Muscle layer of duodenum (tissue), 2 donors: ENCODE results near the gene ANGPTL4.
"Not testable (repeated sequence)": the region's sequence is repeated elsewhere in the genome, so short reads cannot be mapped to it uniquely, and the experiment has no call there.

ENCODE experiments used
- H3K27ac ChIP-seq: one replicate; pipeline ENCODE4 v1.7.0; 2013; ENCODE audit warnings: mild to moderate bottlenecking, low read length
- H3K27me3 ChIP-seq: one replicate; pipeline ENCODE4 v1.7.0; 2013; ENCODE audit warnings: low read depth, mild to moderate bottlenecking, control low read depth, low read length
- H3K36me3 ChIP-seq, 2 donors: one replicate each; pipeline ENCODE4 v1.7.0; 2013; ENCODE audit warnings: low read length in 2 of 2, control low read depth in 1 of 2, mild to moderate bottlenecking in 1 of 2; ENCODE audit not compliant: insufficient read depth in 2 of 2, control insufficient read depth in 1 of 2
- H3K4me1 ChIP-seq, 2 donors: one replicate each; pipeline ENCODE4 v1.7.0; 2013; ENCODE audit warnings: low read length in 2 of 2, mild to moderate bottlenecking in 2 of 2, control low read depth in 1 of 2, moderate library complexity in 1 of 2; ENCODE audit not compliant: insufficient read depth in 2 of 2, control insufficient read depth in 1 of 2
- H3K4me3 ChIP-seq, 2 donors: one replicate each; pipeline ENCODE4 v1.7.0; 2013; ENCODE audit warnings: low read length in 2 of 2, low read depth in 1 of 2, mild to moderate bottlenecking in 1 of 2
- H3K9me3 ChIP-seq, 2 donors: one replicate each; pipeline ENCODE4 v1.7.0; 2013; ENCODE audit warnings: low read length in 2 of 2, control low read depth in 1 of 2, mild to moderate bottlenecking in 1 of 2; ENCODE audit not compliant: control insufficient read depth in 1 of 2
- donor health status: healthy.

Gene ANGPTL4

GRCh38 chr19:8352134-8352827, 11.7 kb upstream of the ANGPTL4 start:
- Histone ChIP-seq H3K4me3 (no peak overlapping the region), H3K36me3 (no peaks in the 10 kb centered on the region), H3K4me1 (peaks cover 0 to 5% of the 10 kb centered on the region in 2 donors), H3K27me3 (no peaks in the 10 kb centered on the region), H3K9me3 (no peaks in the 10 kb centered on the region), H3K27ac (no peak overlapping the region)

DNA sequence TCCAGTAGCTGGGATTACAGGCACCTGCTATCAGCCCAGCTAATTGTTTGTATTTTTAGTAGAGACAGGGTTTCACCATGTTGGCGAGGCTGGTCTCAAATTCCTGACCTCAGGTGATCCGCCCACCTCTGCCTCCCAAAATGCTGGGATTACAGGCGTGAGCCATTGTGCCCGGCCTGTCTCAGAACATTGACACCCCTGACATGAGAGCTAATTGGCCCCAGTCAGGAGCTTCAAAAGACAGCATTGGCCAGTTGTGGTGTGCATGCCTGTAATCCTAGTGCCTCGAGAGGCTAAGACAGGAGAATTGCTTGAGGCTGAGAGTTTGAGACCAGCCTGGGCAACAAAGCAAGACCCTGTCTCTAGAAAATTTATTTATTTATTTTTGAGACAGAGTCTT, 11.1 kb upstream of the ANGPTL4 start:
- not testable (repeated sequence) for H3K4me3 ChIP-seq, H3K4me1 ChIP-seq, H3K27me3 ChIP-seq, H3K9me3 ChIP-seq, H3K36me3 ChIP-seq, H3K27ac ChIP-seq

GRCh38 chr19:8355631-8356402, 8.1 kb upstream of the ANGPTL4 start:
- Histone ChIP-seq H3K4me3 (no peak overlapping the region), H3K4me1 (peaks cover 0 to 5% of the 10 kb centered on the region in 2 donors), H3K9me3 (no peaks in the 10 kb centered on the region), H3K27ac (no peak overlapping the region), H3K36me3 (no peaks in the 10 kb centered on the region), H3K27me3 (no peaks in the 10 kb centered on the region)

GRCh38 chr19:8357007-8357521, 6.9 kb upstream of the ANGPTL4 start:
- Histone ChIP-seq H3K27me3 (no peaks in the 10 kb centered on the region), H3K4me3 (no peak overlapping the region), H3K27ac (no peak overlapping the region), H3K9me3 (no peaks in the 10 kb centered on the region), H3K4me1 (peaks cover 0 to 2% of the 10 kb centered on the region in 2 donors), H3K36me3 (no peaks in the 10 kb centered on the region)

- H3K4me1 ChIP-seq = peaks cover 5 to 9% of the 10 kb centered on the region in 2 donors
- H3K27me3 ChIP-seq = no peaks in the 10 kb centered on the region
- H3K4me3 ChIP-seq = no peak overlapping the region
- H3K27ac ChIP-seq = no peak overlapping the region
- H3K36me3 ChIP-seq = no peaks in the 10 kb centered on the region
- H3K9me3 ChIP-seq = no peaks in the 10 kb centered on the region
Observed at GRCh38 chr19:8358948-8359347, 5.0 kb upstream of the ANGPTL4 start.

DNA sequence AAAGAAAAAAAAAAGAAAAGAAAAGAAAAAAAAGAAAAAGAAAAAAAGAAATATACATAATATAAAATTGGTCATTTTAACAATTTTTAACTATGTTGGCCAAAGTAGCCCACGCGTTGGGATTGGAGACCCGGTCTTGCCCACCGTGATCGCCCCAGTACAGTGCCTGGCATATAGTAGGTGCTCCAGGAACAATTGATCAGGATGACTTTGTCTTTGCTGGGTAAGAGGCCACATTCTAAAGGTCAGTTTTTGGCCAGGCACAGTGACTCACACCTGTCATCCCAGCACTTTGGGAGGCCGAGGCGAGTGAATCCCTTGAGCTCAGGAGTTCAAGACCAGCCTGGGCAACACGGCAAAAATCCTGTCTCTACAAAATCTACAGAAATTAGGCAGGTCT, 3.8 kb upstream of the ANGPTL4 start:
- Histone ChIP-seq H3K27ac (no peak overlapping the region), H3K27me3 (no peaks in the 10 kb centered on the region), H3K4me3 (no peak overlapping the region), H3K9me3 (no peaks in the 10 kb centered on the region), H3K4me1 (peaks cover 5 to 9% of the 10 kb centered on the region in 2 donors), H3K36me3 (no peaks in the 10 kb centered on the region)

GRCh38 chr19:8361921-8362793, 1.8 kb upstream of the ANGPTL4 start:
- H3K27me3 ChIP-seq = no peaks in the 10 kb centered on the region
- H3K4me3 ChIP-seq = peak overlapping the region in 1 of 2 donors; percentile 24
- H3K4me1 ChIP-seq = peaks cover 9 to 18% of the 10 kb centered on the region in 2 donors
- H3K9me3 ChIP-seq = no peaks in the 10 kb centered on the region
- no peaks in the 10 kb centered on the region for H3K36me3 ChIP-seq
- H3K27ac ChIP-seq = peak overlapping the region; percentile 95

GRCh38 chr19:8366121-8366581, 2.2 kb downstream of the ANGPTL4 start:
- H3K9me3 ChIP-seq = no peaks in the 10 kb centered on the region
- peaks cover 9 to 38% of the 10 kb centered on the region in 2 donors for H3K4me1 ChIP-seq
- H3K36me3 ChIP-seq = peaks cover 0 to 1% of the 10 kb centered on the region in 2 donors
- H3K27ac ChIP-seq = peak overlapping the region; percentile 63
- peak overlapping the region in 1 of 2 donors; percentile 28 for H3K4me3 ChIP-seq
- no peaks in the 10 kb centered on the region for H3K27me3 ChIP-seq

DNA sequence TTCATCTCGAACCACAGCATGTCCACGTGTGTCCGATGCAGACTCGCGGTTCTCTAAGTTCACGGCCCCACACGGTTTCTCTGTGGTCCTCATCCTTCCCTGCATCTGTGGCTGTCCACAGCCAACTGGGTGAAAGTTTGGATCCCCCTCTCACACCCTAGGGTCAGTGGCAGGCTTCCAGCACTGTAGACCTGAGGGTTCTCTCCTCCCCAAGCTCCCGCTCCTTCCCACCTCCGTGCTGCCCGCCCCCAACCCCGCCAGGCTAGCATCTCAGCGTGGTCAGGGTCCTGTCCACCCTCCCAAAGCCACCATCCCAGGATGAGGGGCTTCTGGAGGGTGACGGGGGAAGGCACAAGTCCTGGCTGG, 3.0 kb downstream of the ANGPTL4 start:
- H3K4me3 ChIP-seq = peak overlapping the region; percentile 10 to 44
- no peaks in the 10 kb centered on the region for H3K27me3 ChIP-seq
- peak overlapping the region; percentile 79 for H3K27ac ChIP-seq
- no peaks in the 10 kb centered on the region for H3K9me3 ChIP-seq
- peaks cover 9 to 38% of the 10 kb centered on the region in 2 donors for H3K4me1 ChIP-seq
- H3K36me3 ChIP-seq = peaks cover 0 to 4% of the 10 kb centered on the region in 2 donors

DNA sequence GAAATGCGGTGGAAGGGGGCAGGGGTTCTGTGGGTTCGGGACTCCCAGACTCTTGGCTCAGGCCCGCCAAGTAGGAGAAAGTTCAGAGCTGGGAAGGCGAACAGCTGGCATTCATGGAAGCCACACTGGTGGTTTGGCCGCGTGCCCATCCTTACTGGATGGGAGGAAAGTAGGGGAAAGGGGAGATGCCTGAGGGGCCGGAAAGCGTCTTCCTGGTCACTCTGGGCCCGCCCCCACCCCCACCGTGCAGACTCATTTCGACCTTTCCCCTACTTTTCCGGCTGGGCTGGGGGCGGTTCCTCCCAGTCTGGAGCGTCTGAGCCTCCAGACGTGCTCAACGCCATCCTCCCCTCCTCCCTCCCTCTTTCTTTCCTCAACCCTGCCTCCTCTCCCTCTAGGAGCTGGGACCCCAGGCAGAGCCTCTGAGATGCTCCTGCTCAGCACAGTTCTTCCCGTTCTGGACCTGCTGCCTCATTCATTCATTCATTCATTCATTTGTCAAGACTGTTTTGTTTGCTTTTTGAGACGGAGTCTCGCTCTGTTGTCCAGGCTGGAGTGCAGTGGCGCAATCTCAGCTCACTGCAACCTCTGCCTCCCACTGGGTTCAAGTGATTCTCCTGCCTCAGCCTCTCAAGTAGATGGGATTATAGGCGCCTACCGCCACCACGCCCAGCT, 3.5 kb downstream of the ANGPTL4 start:
- Histone ChIP-seq H3K27me3 (no peaks in the 10 kb centered on the region), H3K36me3 (peaks cover 0 to 6% of the 10 kb centered on the region in 2 donors), H3K4me3 (peak overlapping the region; percentile 10 to 44), H3K9me3 (no peaks in the 10 kb centered on the region), H3K4me1 (peaks cover 5 to 33% of the 10 kb centered on the region in 2 donors), H3K27ac (peak overlapping the region; percentile 79)
